ENCODE results near the gene CSNK1A1L. TPM values are rescaled to one million over a fixed set of nuclear protein-coding genes. Genes with fewer than 3 reads are reported as not detected.

CSNK1A1L gene
- total and polyA plus RNA-seq, 2 of the 8 experiments (the other 6 are each of a cell fraction or from before 2014, with no cell fraction given): not detected

DNA sequence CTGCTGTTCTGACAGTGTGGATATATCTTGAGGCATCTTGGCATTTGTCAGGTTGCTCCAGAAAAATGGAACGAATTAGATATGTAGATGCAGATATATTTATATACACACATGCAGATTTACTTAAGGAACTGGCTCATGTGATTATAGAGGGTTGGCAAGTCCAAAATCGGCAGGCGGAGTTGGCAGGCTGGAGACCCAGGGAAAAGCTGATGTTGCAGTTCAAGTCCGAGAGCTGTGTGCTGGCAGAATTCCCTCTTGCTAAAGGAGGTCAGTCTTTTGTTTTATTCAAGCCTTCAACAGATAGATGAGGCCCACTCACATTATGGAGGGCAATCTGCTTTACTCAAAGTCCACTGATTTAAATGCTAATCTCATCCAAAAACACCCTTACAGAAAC, 24.4 kb upstream of the CSNK1A1L start:
- H2BK15ac ChIP-seq (ENCODE audit: low read length): no peak overlapping the region
- no peak overlapping the region for H2BK5ac ChIP-seq (ENCODE audit: low read depth, low read length)
- no peaks in the 10 kb centered on the region for H3K27me3 ChIP-seq (replicated peaks in 1 of 4; ENCODE audit: control insufficient read depth in 3 of 4, extremely low read depth in 1 of 4, insufficient read depth in 3 of 4, low read length in 3 of 4)
- no peak overlapping the region for H4K91ac ChIP-seq (replicated peaks; ENCODE audit: insufficient read length, low read length)
- no peak overlapping the region for H3K9ac ChIP-seq (replicated peaks in 1 of 4; ENCODE audit: extremely low read depth in 1 of 4, low read depth in 3 of 4, low read length in 3 of 4)
- H3K79me1 ChIP-seq (ENCODE audit: low read depth, low read length): no peaks in the 10 kb centered on the region
- H3K4me2 ChIP-seq (ENCODE audit: insufficient read depth in 1 of 2, low read depth in 2 of 2, low read length in 2 of 2): no peak overlapping the region
- no peak overlapping the region for H2BK120ac ChIP-seq (replicated peaks; ENCODE audit: low read depth, low read length)
- no peaks in the 10 kb centered on the region for H3K4me1 ChIP-seq (replicated peaks in 1 of 4; ENCODE audit: control insufficient read depth in 3 of 4, insufficient read depth in 4 of 4, low read length in 3 of 4)
- no peak overlapping the region for H3K27ac ChIP-seq (ENCODE audit: low read depth, low read length)
- H2BK12ac ChIP-seq (ENCODE audit: low read depth, low read length): no peak overlapping the region
- H3K56ac ChIP-seq (replicated peaks; ENCODE audit: insufficient read length, low read depth, low read length): no peak overlapping the region
- POLR2A ChIA-PET (ENCODE audit: partially characterized antibody): interaction anchor here (0.7 kb wide), 1 partner anchor 141 kb away, joined by 3 read pairs; no protein-coding TSS in a partner anchor
- no peaks in the 10 kb centered on the region for H3K9me3 ChIP-seq (ENCODE audit: insufficient read depth in 2 of 2, low read depth in 1 of 2, low read length in 1 of 2)
- H4K8ac ChIP-seq (ENCODE audit: extremely low read depth, insufficient read depth, low read length): no peak overlapping the region
- H3K4me3 ChIP-seq (ENCODE audit: extremely low read depth in 1 of 4, insufficient read depth in 2 of 4, low read depth in 3 of 4, low read length in 4 of 4): no peak overlapping the region
- no peak overlapping the region for H3K4ac ChIP-seq (replicated peaks; ENCODE audit: insufficient read length, low read depth, low read length)
- no peaks in the 10 kb centered on the region for H4K20me1 ChIP-seq (replicated peaks in 1 of 2; ENCODE audit: control insufficient read depth in 1 of 2, insufficient read depth in 2 of 2, low read length in 2 of 2)
- H2BK20ac ChIP-seq (ENCODE audit: low read length): no peak overlapping the region
- no peaks in the 10 kb centered on the region for H3K79me2 ChIP-seq (ENCODE audit: control insufficient read depth in 1 of 2, insufficient read depth in 2 of 2, low read length in 2 of 2)
- no peak overlapping the region for H3K14ac ChIP-seq (ENCODE audit: insufficient read length)
- no peak overlapping the region for H4K5ac ChIP-seq (ENCODE audit: insufficient read length, low read depth, low read length)
- no peak for FAIRE-seq
- H3K18ac ChIP-seq (ENCODE audit: extremely low read depth, low read length): no peak overlapping the region
- H3K23ac ChIP-seq (ENCODE audit: insufficient read length): no peak overlapping the region
- H2AK5ac ChIP-seq (ENCODE audit: low read depth, low read length): no peak overlapping the region
- no peak for DNase-seq (ENCODE audit: low read depth in 1 of 2, low spot score in 2 of 2)
- 93% methylated on average over 4 of the region's 4 CpGs; no CpG with 5 or more reads in 1 of the 2 experiments for WGBS, 2 experiments (ENCODE audit: extremely low coverage in 1 of 2, insufficient coverage in 1 of 2, insufficient read length in 1 of 2, insufficient replicate concordance in 2 of 2, low coverage in 1 of 2, low lambda C conversion rate in 2 of 2, missing lambda C conversion rate in 1 of 2)
- no peak overlapping the region; the same call in 1 of the 2 replicates for H2AFZ ChIP-seq (ENCODE audit: low read length)
- TF ChIP-seq CBX5 (IDR thresholded peaks at IDR 0.05; ENCODE audit: low read depth, low read length) (no peak), CEBPB (IDR thresholded peaks at IDR 0.05; ENCODE audit: low read depth, low read length) (no peak), PHF8 (conservative IDR thresholded peaks at IDR 0.05; ENCODE audit: low read depth, low read length) (no peak), CHD2 (IDR thresholded peaks at IDR 0.05; ENCODE audit: low read length) (no peak)
- CTCF ChIA-PET (ENCODE audit: partially characterized antibody): interaction anchor here (1.2 kb wide), 1 partner anchor 8 kb away, joined by 3 read pairs; no protein-coding TSS in a partner anchor
- H3K23me2 ChIP-seq (ENCODE audit: low read depth, low read length): no peaks in the 10 kb centered on the region; the same call in 1 of the 2 replicates
- H3K36me3 ChIP-seq (ENCODE audit: control insufficient read depth in 2 of 4, insufficient read depth in 4 of 4, low read length in 3 of 4): no peaks in the 10 kb centered on the region

Data from H1 (cell line).